H9 (cell line): ENCODE results near the gene SFXN1. TPM values are rescaled to one million over a fixed set of nuclear protein-coding genes. Genes with fewer than 3 reads are reported as not detected.

Experiments used
- DNase-seq: peaks from one replicate; pipeline ENCODE4 v3.0.0-alpha.2; 2017
- H2AFZ ChIP-seq: one replicate; pipeline ENCODE4 v1.6.1; 2013; ENCODE audit warnings: mild to moderate bottlenecking, low read length, control low read depth, moderate library complexity
- H2AK5ac ChIP-seq: 2 replicates; pipeline ENCODE4 v1.6.1; 2013; ENCODE audit warnings: low read length, control low read depth, mixed read lengths; ENCODE audit not compliant: insufficient read length
- H2BK120ac ChIP-seq: one replicate; pipeline ENCODE4 v1.6.1; 2013; ENCODE audit warnings: low read depth, mild to moderate bottlenecking, low read length, control low read depth, inconsistent platforms; ENCODE audit not compliant: poor library complexity, severe bottlenecking
- H2BK12ac ChIP-seq: 2 replicates; pipeline ENCODE4 v1.6.1; 2013; ENCODE audit warnings: low read length, control low read depth, mixed read lengths, low read depth; ENCODE audit not compliant: insufficient read length
- H2BK15ac ChIP-seq: 2 replicates; pipeline ENCODE4 v1.6.1; 2013; ENCODE audit warnings: low read depth, low read length, control low read depth
- H2BK20ac ChIP-seq: one replicate; pipeline ENCODE4 v1.6.1; 2013; ENCODE audit warnings: low read depth, mild to moderate bottlenecking, low read length, control low read depth, inconsistent platforms; ENCODE audit not compliant: poor library complexity, severe bottlenecking
- H2BK5ac ChIP-seq: 2 replicates; pipeline ENCODE4 v1.6.1; 2013; ENCODE audit warnings: low read length, control low read depth, mixed read lengths; ENCODE audit not compliant: insufficient read length
- H3K14ac ChIP-seq: 2 replicates; pipeline ENCODE4 v1.6.1; 2013; ENCODE audit warnings: low read length, control low read depth; ENCODE audit not compliant: insufficient read depth
- H3K18ac ChIP-seq: 2 replicates; pipeline ENCODE4 v1.6.1; 2013; ENCODE audit warnings: low read depth, mild to moderate bottlenecking, mixed read lengths, low read length, control low read depth; ENCODE audit not compliant: insufficient read length
- H3K23ac ChIP-seq: 2 replicates; pipeline ENCODE4 v1.6.1; 2013; ENCODE audit warnings: low read length, control low read depth, mixed read lengths, low read depth; ENCODE audit not compliant: insufficient read length
- H3K23me2 ChIP-seq: 2 replicates; pipeline ENCODE4 v1.6.1; 2013; ENCODE audit warnings: low read depth, mild to moderate bottlenecking, mixed read lengths, low read length, control low read depth; ENCODE audit not compliant: insufficient read length, poor library complexity, severe bottlenecking
- H3K27ac ChIP-seq: 2 replicates; pipeline ENCODE4 v1.5.1; 2013; ENCODE audit warnings: low read length, control low read depth, mixed read lengths, low read depth; ENCODE audit not compliant: insufficient read length
- H3K27me3 ChIP-seq: 2 replicates; pipeline ENCODE4 v1.6.1; 2013; ENCODE audit warnings: low read length, control low read depth, inconsistent platforms; ENCODE audit not compliant: insufficient read depth
- H3K4ac ChIP-seq: 2 replicates; pipeline ENCODE4 v1.6.1; 2013; ENCODE audit warnings: low read depth, mild to moderate bottlenecking, control low read depth, inconsistent platforms, low read length, moderate library complexity
- H3K4me1 ChIP-seq: 2 replicates; pipeline ENCODE4 v1.6.1; 2013; ENCODE audit warnings: low read length, control low read depth, inconsistent platforms; ENCODE audit not compliant: insufficient read depth
- H3K4me2 ChIP-seq: 2 replicates; pipeline ENCODE4 v1.6.1; 2013; ENCODE audit warnings: low read length, control low read depth, mixed read lengths; ENCODE audit not compliant: insufficient read length, insufficient read depth
- H3K56ac ChIP-seq: 2 replicates; pipeline ENCODE4 v1.6.1; 2013; ENCODE audit warnings: low read depth, mild to moderate bottlenecking, mixed read lengths, low read length, control low read depth; ENCODE audit not compliant: insufficient read length
- H3K79me1 ChIP-seq: 2 replicates; pipeline ENCODE4 v1.6.1; 2013; ENCODE audit warnings: low read depth, mild to moderate bottlenecking, moderate library complexity, low read length, control low read depth, inconsistent platforms; ENCODE audit not compliant: insufficient read depth, poor library complexity, severe bottlenecking
- H3K79me2 ChIP-seq: 2 replicates; pipeline ENCODE4 v1.6.1; 2013; ENCODE audit warnings: low read length, control low read depth, inconsistent platforms; ENCODE audit not compliant: insufficient read depth
- H3K9ac ChIP-seq: 2 replicates; pipeline ENCODE4 v1.6.1; 2013; ENCODE audit warnings: low read length, control low read depth, mixed read lengths; ENCODE audit not compliant: insufficient read length; ENCODE audit errors: extremely low read depth
- H3K9me3 ChIP-seq: one replicate; pipeline ENCODE4 v1.6.1; 2013; ENCODE audit warnings: low read depth, low read length, inconsistent platforms; ENCODE audit not compliant: control insufficient read depth
- H3T11ph ChIP-seq: one replicate; pipeline ENCODE4 v1.6.1; 2013; ENCODE audit warnings: mild to moderate bottlenecking, low read length, control low read depth, inconsistent platforms
- H4K20me1 ChIP-seq: one replicate; pipeline ENCODE4 v1.6.1; 2013; ENCODE audit not compliant: control insufficient read depth, insufficient read length, insufficient read depth
- H4K5ac ChIP-seq: 2 replicates; pipeline ENCODE4 v1.6.1; 2013; ENCODE audit warnings: low read depth, mild to moderate bottlenecking, mixed read lengths, low read length, control low read depth; ENCODE audit not compliant: insufficient read length
- H4K8ac ChIP-seq: replicated peaks from 2 replicates; pipeline ENCODE4 v1.6.1; 2013; ENCODE audit warnings: low read length, control low read depth, mixed read lengths, low read depth; ENCODE audit not compliant: insufficient read length
- H4K91ac ChIP-seq: 2 replicates; pipeline ENCODE4 v1.6.1; 2013; ENCODE audit warnings: low read depth, mild to moderate bottlenecking, moderate library complexity, mixed read lengths, low read length, control low read depth; ENCODE audit not compliant: insufficient read length
- H3K27ac Mint-ChIP-seq, 3 experiments: 2 replicates in 2 of 3; 3 replicates in 1 of 3; pipeline ENCODE4 v1.8.0; 2020 to 2021; ENCODE audit warnings: mixed read lengths in 3 of 3, mild to moderate bottlenecking in 1 of 3, moderate library complexity in 1 of 3
- H3K27me3 Mint-ChIP-seq: 2 replicates; pipeline ENCODE4 v1.8.0; 2021; ENCODE audit warnings: low read depth, mild to moderate bottlenecking, moderate library complexity, mixed read lengths
- H3K36me3 Mint-ChIP-seq, 3 experiments: 2 replicates in 2 of 3; 3 replicates in 1 of 3; pipeline ENCODE4 v1.8.0; 2020 to 2021; ENCODE audit warnings: low read depth in 3 of 3, mixed read lengths in 3 of 3; ENCODE audit not compliant: insufficient read depth in 1 of 3
- H3K4me1 Mint-ChIP-seq, 2 experiments: 2 replicates each; pipeline ENCODE4 v1.8.0; 2020; ENCODE audit warnings: mixed read lengths in 2 of 2
- H3K4me3 Mint-ChIP-seq, 2 experiments: 2 replicates in 1 of 2; 3 replicates in 1 of 2; pipeline ENCODE4 v1.8.0; 2020 to 2021; ENCODE audit warnings: mild to moderate bottlenecking in 2 of 2, mixed read lengths in 2 of 2, moderate library complexity in 1 of 2
- H3K9me3 Mint-ChIP-seq, 2 experiments: 2 replicates in 1 of 2; 3 replicates in 1 of 2; pipeline ENCODE4 v1.8.0; 2020; ENCODE audit warnings: mild to moderate bottlenecking in 2 of 2, mixed read lengths in 2 of 2, moderate library complexity in 1 of 2
- WGBS: extraction: QIAGEN DNeasy Blood & Tissue Kit; methylation state at CpG from one replicate; pipeline ENCODE4 v1.1.7; 2013; ENCODE audit warnings: missing lambda C conversion rate, low lambda C conversion rate, mixed read lengths; ENCODE audit not compliant: insufficient read length; ENCODE audit errors: extremely low coverage; 5-methylcytosine and 5-hydroxymethylcytosine counted together
- total RNA-seq: library from RNA; stranded (reverse); gene quantifications from 2 replicates; pipeline ENCODE4 v1.2.1, GENCODE V29; 2021
- TF ChIP-seq, protein P1 (sequence below): fragments of 200-600 bp; sonication (generic); conservative IDR thresholded peaks from 3 replicates; pipeline ENCODE4 v1.8.0; 2021; ENCODE audit warnings: antibody characterized with exemption, mild to moderate bottlenecking

SFXN1 gene
- total RNA-seq, 1 experiment from 2014 or later = 99.2 TPM

- no peak for DNase-seq
- no peaks in the 10 kb centered on the region for H3K79me1 ChIP-seq
- H4K91ac ChIP-seq = no peak overlapping the region
- peaks cover 3% of the 10 kb centered on the region; the same call in 1 of the 2 replicates for H3K79me2 ChIP-seq
- Mint-ChIP-seq H3K27me3 (no peaks in the 10 kb centered on the region), H3K9me3 (no peaks in the 10 kb centered on the region), H3K27ac (no peak overlapping the region; a peak in 1 of 7 replicates), H3K36me3 (peaks cover 31 to 61% (median 56%) of the 10 kb centered on the region in 3 experiments; a peak in 6 of 7 replicates), H3K4me1 (peaks cover 3% of the 10 kb centered on the region in 2 experiments; a peak in 2 of 4 replicates), H3K4me3 (no peak overlapping the region)
- no peak overlapping the region for H4K5ac ChIP-seq
- H3T11ph ChIP-seq = no peak overlapping the region
- H3K23ac ChIP-seq = no peak overlapping the region
- no peaks in the 10 kb centered on the region for H3K23me2 ChIP-seq
- H3K4me1 ChIP-seq = no peaks in the 10 kb centered on the region
- H4K8ac ChIP-seq = no peak overlapping the region
- no peak overlapping the region for H2BK15ac ChIP-seq
- H3K4ac ChIP-seq = no peak overlapping the region
- H3K27me3 ChIP-seq = no peaks in the 10 kb centered on the region
- no peak overlapping the region for H3K9ac ChIP-seq
- no peak overlapping the region for H3K4me2 ChIP-seq
- H3K9me3 ChIP-seq = no peaks in the 10 kb centered on the region
- no peak overlapping the region for H2AFZ ChIP-seq
- H2BK12ac ChIP-seq = no peak overlapping the region
- no peak overlapping the region for H3K18ac ChIP-seq
- H4K20me1 ChIP-seq = peaks cover 2% of the 10 kb centered on the region
- whole genome bisulfite sequencing = no CpG with 5 or more reads among the region's 7 CpGs
- no peak overlapping the region for H3K27ac ChIP-seq
- no peak overlapping the region for H2AK5ac ChIP-seq
- no peak overlapping the region for H3K14ac ChIP-seq
- TF ChIP-seq, protein P1, sequence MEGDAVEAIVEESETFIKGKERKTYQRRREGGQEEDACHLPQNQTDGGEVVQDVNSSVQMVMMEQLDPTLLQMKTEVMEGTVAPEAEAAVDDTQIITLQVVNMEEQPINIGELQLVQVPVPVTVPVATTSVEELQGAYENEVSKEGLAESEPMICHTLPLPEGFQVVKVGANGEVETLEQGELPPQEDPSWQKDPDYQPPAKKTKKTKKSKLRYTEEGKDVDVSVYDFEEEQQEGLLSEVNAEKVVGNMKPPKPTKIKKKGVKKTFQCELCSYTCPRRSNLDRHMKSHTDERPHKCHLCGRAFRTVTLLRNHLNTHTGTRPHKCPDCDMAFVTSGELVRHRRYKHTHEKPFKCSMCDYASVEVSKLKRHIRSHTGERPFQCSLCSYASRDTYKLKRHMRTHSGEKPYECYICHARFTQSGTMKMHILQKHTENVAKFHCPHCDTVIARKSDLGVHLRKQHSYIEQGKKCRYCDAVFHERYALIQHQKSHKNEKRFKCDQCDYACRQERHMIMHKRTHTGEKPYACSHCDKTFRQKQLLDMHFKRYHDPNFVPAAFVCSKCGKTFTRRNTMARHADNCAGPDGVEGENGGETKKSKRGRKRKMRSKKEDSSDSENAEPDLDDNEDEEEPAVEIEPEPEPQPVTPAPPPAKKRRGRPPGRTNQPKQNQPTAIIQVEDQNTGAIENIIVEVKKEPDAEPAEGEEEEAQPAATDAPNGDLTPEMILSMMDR = no peak
- H3K56ac ChIP-seq = no peak overlapping the region
- no peak overlapping the region for H2BK5ac ChIP-seq
- H2BK120ac ChIP-seq = no peak overlapping the region
- no peak overlapping the region for H2BK20ac ChIP-seq
These were observed 14.9 kb downstream of the SFXN1 start for GRCh38 chr5:175493260-175493659.
